LNCAP (cell line): ENCODE results near the gene LRP1B.
A peak's percentile ranks its signal among the peaks of the same experiment; 100 is the strongest.

ENCODE experiments used
- CTCF ChIP-seq: fragments of 450-650 bp; IDR thresholded peaks from 2 replicates; pipeline ENCODE4 v1.5.1; 2017; ENCODE audit warnings: mild to moderate bottlenecking

LRP1B gene

GRCh38 chr2:141557329-141558095 lies 573.3 kb downstream of the LRP1B start:
- TF ChIP-seq CTCF = no peak

- no peak for TF ChIP-seq CTCF
These were observed 574.8 kb downstream of the LRP1B start for GRCh38 chr2:141555876-141556470.

- TF ChIP-seq CTCF = peak; percentile 63
These were observed 576.0 kb downstream of the LRP1B start for GRCh38 chr2:141554810-141555209.

- TF ChIP-seq CTCF = no peak
These were observed 596.0 kb downstream of the LRP1B start for GRCh38 chr2:141534666-141535362.

GRCh38 chr2:141529659-141530058 lies 601.2 kb downstream of the LRP1B start:
- no peak for TF ChIP-seq CTCF

- TF ChIP-seq CTCF = no peak
These were observed 601.8 kb downstream of the LRP1B start for GRCh38 chr2:141528990-141529389.

- TF ChIP-seq CTCF = no peak
These were observed 604.1 kb downstream of the LRP1B start for GRCh38 chr2:141526760-141527159.
